NCI-H460 (cell line): ENCODE results near the gene PUSL1. TPM values are rescaled to one million over a fixed set of nuclear protein-coding genes. Genes with fewer than 3 reads are reported as not detected.

Experiments used
- DNase-seq: peaks from one replicate; pipeline ENCODE4 v3.0.0-alpha.2; 2016; ENCODE audit warnings: low read depth; ENCODE audit errors: extremely low read depth
- total RNA-seq: library from RNA; depleted of rRNA; stranded (reverse); fragments of >200 nt; shearing (Covaris generic); gene quantifications from 2 replicates; pipeline ENCODE4 v1.2.3, GENCODE V29; 2014

PUSL1 gene
- total RNA-seq, 1 experiment from 2014 or later: 13.1 TPM

GRCh38 chr1:1321477-1321876, 13.1 kb downstream of the PUSL1 start:
- no peak for DNase-seq

- DNase-seq: no peak
Measured at GRCh38 chr1:1322418-1322817, 14.0 kb downstream of the PUSL1 start.

GRCh38 chr1:1322952-1323351, 14.6 kb downstream of the PUSL1 start:
- no peak for DNase-seq

GRCh38 chr1:1324084-1324523, 15.7 kb downstream of the PUSL1 start:
- DNase-seq: no peak

- DNase-seq: peak; percentile 86
Measured at GRCh38 chr1:1324524-1325287, 16.3 kb downstream of the PUSL1 start, which contains the start of the genes CPTP and INTS11. Gene CPTP (plus strand): TSS chr1:1324802. CDS start chr1:1326911, 2,109 bp downstream. Gene INTS11 (minus strand): TSS chr1:1324660. CDS start chr1:1324608, 52 bp downstream.

DNA sequence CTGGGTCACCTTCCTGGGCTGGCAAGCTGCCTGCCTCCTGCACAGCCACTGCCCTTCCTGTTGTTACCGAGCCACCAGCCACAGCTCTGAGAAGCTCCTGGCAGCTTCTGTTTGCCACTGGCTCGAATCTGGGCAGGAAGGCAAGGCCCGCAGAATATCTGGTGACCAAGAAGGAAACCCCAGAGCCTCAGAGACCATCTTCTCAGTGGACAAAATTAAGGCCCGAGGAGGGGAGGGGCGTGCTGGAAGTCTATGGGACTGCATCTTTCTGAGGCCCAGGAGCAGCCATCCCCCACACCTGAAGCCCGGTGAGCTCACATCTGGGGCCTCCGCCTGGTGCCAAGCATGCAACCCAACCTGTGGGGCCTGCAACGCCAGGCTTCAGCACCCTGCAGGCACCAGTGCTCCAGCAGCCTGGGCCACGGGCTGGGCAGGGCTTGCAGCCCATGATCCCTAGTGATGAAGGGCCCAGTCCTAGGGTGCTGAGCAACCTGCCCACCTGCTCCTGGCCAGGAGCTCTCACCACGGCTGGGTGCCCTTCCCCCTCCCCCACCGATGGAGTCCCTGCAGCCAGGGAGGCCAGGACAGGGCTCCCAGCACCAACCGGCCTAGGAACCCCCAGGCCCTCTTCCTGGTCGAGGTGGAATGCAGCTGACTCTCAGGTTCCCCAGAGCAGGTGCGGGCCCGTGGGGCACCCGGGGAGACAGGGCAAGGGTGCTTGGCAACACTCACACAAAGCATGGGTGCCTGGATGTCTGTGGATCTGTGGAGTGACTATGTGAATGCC, 17.1 kb downstream of the PUSL1 start:
- DNase-seq: no peak

- no peak for DNase-seq
Measured at GRCh38 chr1:1326075-1326605, 17.7 kb downstream of the PUSL1 start.

GRCh38 chr1:1327291-1327690, 18.9 kb downstream of the PUSL1 start:
- no peak for DNase-seq

- DNase-seq: no peak
Measured at GRCh38 chr1:1328254-1328653, 19.9 kb downstream of the PUSL1 start.

GRCh38 chr1:1329304-1330210, 21.2 kb downstream of the PUSL1 start:
- DNase-seq: no peak

GRCh38 chr1:1330366-1331067, 22.1 kb downstream of the PUSL1 start:
- no peak for DNase-seq

DNA sequence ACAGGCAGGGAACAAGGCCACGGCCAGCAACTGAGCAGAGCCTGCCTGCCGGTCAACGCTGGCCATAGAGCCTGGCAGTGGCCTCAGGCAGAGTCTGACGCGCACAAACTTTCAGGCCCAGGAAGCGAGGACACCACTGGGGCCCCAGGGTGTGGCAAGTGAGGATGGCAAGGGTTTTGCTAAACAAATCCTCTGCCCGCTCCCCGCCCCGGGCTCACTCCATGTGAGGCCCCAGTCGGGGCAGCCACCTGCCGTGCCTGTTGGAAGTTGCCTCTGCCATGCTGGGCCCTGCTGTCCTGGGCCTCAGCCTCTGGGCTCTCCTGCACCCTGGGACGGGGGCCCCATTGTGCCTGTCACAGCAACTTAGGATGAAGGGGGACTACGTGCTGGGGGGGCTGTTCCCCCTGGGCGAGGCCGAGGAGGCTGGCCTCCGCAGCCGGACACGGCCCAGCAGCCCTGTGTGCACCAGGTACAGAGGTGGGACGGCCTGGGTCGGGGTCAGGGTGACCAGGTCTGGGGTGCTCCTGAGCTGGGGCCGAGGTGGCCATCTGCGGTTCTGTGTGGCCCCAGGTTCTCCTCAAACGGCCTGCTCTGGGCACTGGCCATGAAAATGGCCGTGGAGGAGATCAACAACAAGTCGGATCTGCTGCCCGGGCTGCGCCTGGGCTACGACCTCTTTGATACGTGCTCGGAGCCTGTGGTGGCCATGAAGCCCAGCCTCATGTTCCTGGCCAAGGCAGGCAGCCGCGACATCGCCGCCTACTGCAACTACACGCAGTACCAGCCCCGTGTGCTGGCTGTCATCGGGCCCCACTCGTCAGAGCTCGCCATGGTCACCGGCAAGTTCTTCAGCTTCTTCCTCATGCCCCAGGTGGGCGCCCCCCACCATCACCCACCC, 22.9 kb downstream of the PUSL1 start, which contains the start of gene TAS1R3:
Gene TAS1R3 (plus strand): TSS at position 213 of the 898 bp plus-strand sequence. CDS start 66 bp downstream, at position 279.
- DNase-seq: peak; percentile 41

- no peak for DNase-seq
Measured at GRCh38 chr1:1332031-1332755, 23.8 kb downstream of the PUSL1 start.

GRCh38 chr1:1332774-1333480, 24.5 kb downstream of the PUSL1 start:
- no peak for DNase-seq

DNA sequence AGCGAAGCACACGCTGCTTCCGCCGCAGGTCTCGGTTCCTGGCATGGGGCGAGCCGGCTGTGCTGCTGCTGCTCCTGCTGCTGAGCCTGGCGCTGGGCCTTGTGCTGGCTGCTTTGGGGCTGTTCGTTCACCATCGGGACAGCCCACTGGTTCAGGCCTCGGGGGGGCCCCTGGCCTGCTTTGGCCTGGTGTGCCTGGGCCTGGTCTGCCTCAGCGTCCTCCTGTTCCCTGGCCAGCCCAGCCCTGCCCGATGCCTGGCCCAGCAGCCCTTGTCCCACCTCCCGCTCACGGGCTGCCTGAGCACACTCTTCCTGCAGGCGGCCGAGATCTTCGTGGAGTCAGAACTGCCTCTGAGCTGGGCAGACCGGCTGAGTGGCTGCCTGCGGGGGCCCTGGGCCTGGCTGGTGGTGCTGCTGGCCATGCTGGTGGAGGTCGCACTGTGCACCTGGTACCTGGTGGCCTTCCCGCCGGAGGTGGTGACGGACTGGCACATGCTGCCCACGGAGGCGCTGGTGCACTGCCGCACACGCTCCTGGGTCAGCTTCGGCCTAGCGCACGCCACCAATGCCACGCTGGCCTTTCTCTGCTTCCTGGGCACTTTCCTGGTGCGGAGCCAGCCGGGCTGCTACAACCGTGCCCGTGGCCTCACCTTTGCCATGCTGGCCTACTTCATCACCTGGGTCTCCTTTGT, 25.3 kb downstream of the PUSL1 start:
- no peak for DNase-seq

GRCh38 chr1:1334835-1335234, 26.4 kb downstream of the PUSL1 start:
- DNase-seq: no peak

GRCh38 chr1:1335283-1335682, 26.9 kb downstream of the PUSL1 start:
- no peak for DNase-seq
